Measurements from ENCODE around the gene HSD17B11. TPM values are rescaled to one million over a fixed set of nuclear protein-coding genes. Genes with fewer than 3 reads are reported as not detected.

HSD17B11 gene
- total and polyA plus RNA-seq, 2 of the 8 experiments (the other 6 are each of a cell fraction or from before 2014, with no cell fraction given), result 6.0 to 9.0 TPM

GRCh38 chr4:87342872-87343271 lies 48.1 kb downstream of the HSD17B11 start (continued):
- TF ChIP-seq CHD7 (IDR thresholded peaks at IDR 0.05; ENCODE audit: insufficient replicate concordance, low read length) (no peak), POLR2AphosphoS5 (IDR thresholded peaks at IDR 0.05; ENCODE audit: low read depth, low read length) (no peak), SP2 (IDR thresholded peaks at IDR 0.05; ENCODE audit: low read length) (no peak), NANOG (IDR thresholded peaks at IDR 0.05; ENCODE audit: insufficient read depth, low read depth, low read length, poor library complexity, severe bottlenecking) (no peak), TAF1 (IDR thresholded peaks at IDR 0.05; ENCODE audit: low read depth, low read length) (no peak), BCL11A (IDR thresholded peaks at IDR 0.05; ENCODE audit: low read depth in 2 of 2, low read length in 2 of 2) (no peak), BRCA1 (IDR thresholded peaks at IDR 0.05; ENCODE audit: low read depth, low read length) (no peak), E2F6 (IDR thresholded peaks at IDR 0.05) (no peak), HDAC2 (IDR thresholded peaks at IDR 0.05; ENCODE audit: borderline replicate concordance in 1 of 2, low read depth in 2 of 2, low read length in 2 of 2) (no peak), SIX5 (IDR thresholded peaks at IDR 0.05; ENCODE audit: low read depth, low read length) (no peak), EZH2 (IDR thresholded peaks at IDR 0.05; ENCODE audit: low read depth, low read length, severe bottlenecking) (no peak)

Data from H1 (cell line).